Activated naive CD4-positive, alpha-beta T cell treated with anti-CD3 and anti-CD28 coated beads, Interleukin-2, amount 10 ng/mL, durations not matched to agents 7 days and 5 days (primary cell): ENCODE data around the gene C21orf58.

Experiments used
- CTCF ChIA-PET: fragments of 350-600 bp; sonication (Branson Sonifier 250); formaldehyde crosslinking; loops from one replicate; lab custom pipeline; 2021; ENCODE audit warnings: antibody characterized with exemption; lab: Charles Lee
- DNase-seq: peaks from one replicate; pipeline ENCODE4 v3.0.0-alpha.2; 2020
- H3K27ac Mint-ChIP-seq: one replicate; pipeline ENCODE4 v1.8.0; 2021; ENCODE audit warnings: mild to moderate bottlenecking, moderate library complexity, mixed read lengths
- H3K27me3 Mint-ChIP-seq: one replicate; pipeline ENCODE4 v1.8.0; 2021; ENCODE audit warnings: mild to moderate bottlenecking, mixed read lengths
- H3K36me3 Mint-ChIP-seq: one replicate; pipeline ENCODE4 v1.8.0; 2021; ENCODE audit warnings: mixed read lengths
- H3K4me1 Mint-ChIP-seq: one replicate; pipeline ENCODE4 v1.8.0; 2021; ENCODE audit warnings: mixed read lengths
- H3K4me3 Mint-ChIP-seq: one replicate; pipeline ENCODE4 v1.8.0; 2021; ENCODE audit warnings: mild to moderate bottlenecking, moderate library complexity, mixed read lengths
- H3K9me3 Mint-ChIP-seq: one replicate; pipeline ENCODE4 v1.8.0; 2021; ENCODE audit warnings: mixed read lengths

The C21orf58 gene

DNA sequence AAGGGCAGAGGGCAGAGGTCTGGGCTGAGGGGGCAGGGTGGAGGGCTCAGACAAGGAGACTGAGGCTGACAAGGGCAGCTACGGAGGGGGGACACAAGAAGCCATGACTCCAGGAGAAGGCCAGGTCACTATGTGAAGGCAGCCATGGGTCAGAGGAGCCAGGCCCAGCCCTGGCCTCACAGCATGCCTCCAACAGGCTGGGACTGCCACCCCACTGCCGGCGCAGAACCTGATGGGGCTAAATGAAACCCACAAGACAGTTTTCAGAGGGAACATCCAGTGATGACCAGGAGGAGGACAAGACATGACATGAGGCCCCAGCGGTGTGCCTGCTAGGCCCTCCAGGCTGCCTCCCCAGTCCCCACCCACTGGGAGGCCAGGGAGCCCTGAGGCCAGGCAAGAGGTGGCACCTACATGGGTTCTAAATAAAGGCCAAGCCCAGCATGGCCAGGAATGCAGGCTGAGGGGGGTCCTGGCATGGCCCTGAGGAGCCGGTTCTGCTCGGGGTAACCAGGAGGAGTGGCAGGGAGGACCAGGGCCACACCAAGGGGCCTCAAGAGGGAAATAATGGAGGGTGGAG, 67.8 kb downstream of the C21orf58 start:
- DNase-seq, result no peak
- CTCF ChIA-PET, result no interaction called here
- Mint-ChIP-seq H3K36me3 (peaks cover 65% of the 10 kb centered on the region), H3K27ac (no peak overlapping the region), H3K4me1 (peaks cover 28% of the 10 kb centered on the region), H3K27me3 (no peaks in the 10 kb centered on the region), H3K4me3 (no peak overlapping the region), H3K9me3 (no peaks in the 10 kb centered on the region)

- H3K9me3 Mint-ChIP-seq, result no peaks in the 10 kb centered on the region
- peaks cover 35% of the 10 kb centered on the region for H3K4me1 Mint-ChIP-seq
- H3K27ac Mint-ChIP-seq, result peak overlapping the region; percentile 83
- no peak overlapping the region for H3K4me3 Mint-ChIP-seq
- DNase-seq, result no peak
- H3K36me3 Mint-ChIP-seq, result peaks cover 68% of the 10 kb centered on the region
- CTCF ChIA-PET, result no interaction called here
- no peaks in the 10 kb centered on the region for H3K27me3 Mint-ChIP-seq
Observed at GRCh38 chr21:46255166-46255565, 68.5 kb downstream of the C21orf58 start.

- DNase-seq, result no peak
- CTCF ChIA-PET, result interaction anchor here (0.9 kb wide), 1 partner anchor 30 kb away, joined by 3 read pairs; no protein-coding TSS in a partner anchor
- Mint-ChIP-seq H3K4me1 (peaks cover 40% of the 10 kb centered on the region), H3K27ac (peak overlapping the region; percentile 83), H3K27me3 (no peaks in the 10 kb centered on the region), H3K4me3 (no peak overlapping the region), H3K9me3 (no peaks in the 10 kb centered on the region), H3K36me3 (peaks cover 76% of the 10 kb centered on the region)
Observed at GRCh38 chr21:46254208-46254975, 69.3 kb downstream of the C21orf58 start.

DNA sequence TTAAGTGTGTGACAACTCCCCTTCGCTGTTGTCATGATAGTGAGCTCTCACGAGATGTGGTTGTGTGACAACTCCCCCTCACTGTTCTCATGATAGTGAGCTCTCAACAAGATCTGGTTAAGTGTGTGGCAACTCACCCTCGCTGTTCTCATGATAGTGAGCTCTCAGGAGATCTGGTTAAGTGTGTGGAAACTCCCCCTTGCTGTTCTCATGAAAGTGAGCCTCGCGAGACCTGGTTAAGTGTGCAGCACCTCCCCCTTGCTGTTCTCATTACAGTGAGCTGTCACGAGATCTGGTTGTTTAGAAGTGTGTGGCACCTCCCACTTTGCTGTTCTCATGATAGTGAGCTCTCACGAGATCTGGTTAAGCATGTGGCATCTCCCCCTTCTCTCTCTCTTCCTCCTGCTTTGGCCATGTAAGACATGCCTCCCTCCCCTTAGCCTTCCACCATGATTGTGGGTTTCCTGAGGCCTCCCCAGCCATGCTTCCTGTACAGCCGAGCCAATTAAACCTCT, 70.0 kb downstream of the C21orf58 start:
- Mint-ChIP-seq H3K4me3 (no peak overlapping the region), H3K4me1 (peaks cover 40% of the 10 kb centered on the region), H3K36me3 (peaks cover 77% of the 10 kb centered on the region), H3K27me3 (no peaks in the 10 kb centered on the region), H3K27ac (peak overlapping the region; percentile 83), H3K9me3 (no peaks in the 10 kb centered on the region)
- CTCF ChIA-PET, result interaction anchor here (0.8 to 0.9 kb wide), 3 partner anchors 29 to 110 kb away, joined by 3 read pairs; no protein-coding TSS in a partner anchor
- DNase-seq, result peak; percentile 71

DNA sequence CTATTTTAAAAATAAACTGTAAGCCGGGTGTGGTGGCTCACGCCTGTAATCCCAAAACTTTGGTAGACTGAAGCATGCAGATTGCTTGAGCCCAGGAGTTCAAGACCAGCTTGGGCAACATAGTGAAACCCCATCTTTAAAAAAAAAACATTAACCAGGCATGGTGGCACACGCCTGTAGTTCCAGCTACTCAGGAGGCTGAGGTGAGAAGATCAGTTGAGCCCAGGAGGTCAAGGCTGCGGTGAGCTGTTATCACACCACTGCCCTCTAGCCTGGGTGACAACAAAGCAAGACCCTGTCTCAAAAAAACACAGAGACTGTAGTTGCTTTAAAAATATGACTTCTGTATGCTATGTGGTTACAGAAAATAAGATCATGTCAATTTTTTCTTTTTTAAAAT, 70.8 kb downstream of the C21orf58 start:
- Mint-ChIP-seq H3K9me3 (no peaks in the 10 kb centered on the region), H3K4me3 (no peak overlapping the region), H3K27ac (no peak overlapping the region), H3K36me3 (peaks cover 75% of the 10 kb centered on the region), H3K27me3 (no peaks in the 10 kb centered on the region), H3K4me1 (peaks cover 40% of the 10 kb centered on the region)
- DNase-seq, result no peak
- CTCF ChIA-PET, result interaction anchor here (0.7 to 1.0 kb wide), 3 partner anchors 21 to 31 kb away, joined by 3 to 4 read pairs (median 3); no protein-coding TSS in a partner anchor
